ENCODE results near the gene ANOS1.
A peak's percentile ranks its signal among the peaks of the same experiment; 100 is the strongest.

The ANOS1 gene

GRCh38 chrX:8683687-8684086 is 48.2 kb downstream of the ANOS1 start:
- H3K27ac Mint-ChIP-seq = peak overlapping the region; percentile 81
- peaks cover 20% of the 10 kb centered on the region for H3K36me3 Mint-ChIP-seq (ENCODE audit: low read depth)
- H3K4me3 Mint-ChIP-seq = peak overlapping the region; percentile 58
- DNase-seq = no peak
- TF ChIP-seq CTCF (IDR thresholded peaks at IDR 0.05) = no peak
- peaks cover 7% of the 10 kb centered on the region for H3K27me3 Mint-ChIP-seq (ENCODE audit: low read depth, poor library complexity)
- H3K4me1 Mint-ChIP-seq = peaks cover 68% of the 10 kb centered on the region
- H3K9me3 Mint-ChIP-seq = peaks cover 18% of the 10 kb centered on the region

GRCh38 chrX:8679550-8679949 is 52.4 kb downstream of the ANOS1 start:
- peaks cover 5% of the 10 kb centered on the region for H3K27me3 Mint-ChIP-seq (ENCODE audit: low read depth, poor library complexity)
- no peak overlapping the region for H3K4me3 Mint-ChIP-seq
- DNase-seq = no peak
- peaks cover 54% of the 10 kb centered on the region for H3K4me1 Mint-ChIP-seq
- no peak for TF ChIP-seq CTCF (IDR thresholded peaks at IDR 0.05)
- H3K9me3 Mint-ChIP-seq = peaks cover 19% of the 10 kb centered on the region
- H3K36me3 Mint-ChIP-seq (ENCODE audit: low read depth) = peaks cover 20% of the 10 kb centered on the region
- H3K27ac Mint-ChIP-seq = peak overlapping the region; percentile 62

- Mint-ChIP-seq H3K27me3 (ENCODE audit: low read depth, poor library complexity) (no peaks in the 10 kb centered on the region), H3K9me3 (peaks cover 11% of the 10 kb centered on the region)
- no peak for TF ChIP-seq CTCF (IDR thresholded peaks at IDR 0.05)
Measured at GRCh38 chrX:8675006-8675630, 56.8 kb downstream of the ANOS1 start.

GRCh38 chrX:8673201-8673600 is 58.7 kb downstream of the ANOS1 start:
- TF ChIP-seq CTCF (IDR thresholded peaks at IDR 0.05) = no peak
- H3K36me3 Mint-ChIP-seq (ENCODE audit: low read depth) = no peaks in the 10 kb centered on the region
- DNase-seq = no peak
- no peak overlapping the region for H3K4me3 Mint-ChIP-seq
- no peaks in the 10 kb centered on the region for H3K9me3 Mint-ChIP-seq
- no peak overlapping the region for H3K27ac Mint-ChIP-seq
- H3K4me1 Mint-ChIP-seq = peaks cover 67% of the 10 kb centered on the region
- H3K27me3 Mint-ChIP-seq (ENCODE audit: low read depth, poor library complexity) = no peaks in the 10 kb centered on the region

More at GRCh38 chrX:8675006-8675630, 56.8 kb downstream of the ANOS1 start:
- peaks cover 7% of the 10 kb centered on the region for H3K36me3 Mint-ChIP-seq (ENCODE audit: low read depth)
- H3K4me1 Mint-ChIP-seq = peaks cover 60% of the 10 kb centered on the region
- no peak overlapping the region for H3K4me3 Mint-ChIP-seq
- DNase-seq = no peak
- no peak overlapping the region for H3K27ac Mint-ChIP-seq

GRCh38 chrX:8672176-8672575 is 59.8 kb downstream of the ANOS1 start:
- no peak for DNase-seq
- Mint-ChIP-seq H3K4me3 (no peak overlapping the region), H3K27me3 (ENCODE audit: low read depth, poor library complexity) (no peaks in the 10 kb centered on the region), H3K27ac (peak overlapping the region; percentile 13), H3K36me3 (ENCODE audit: low read depth) (no peaks in the 10 kb centered on the region), H3K9me3 (no peaks in the 10 kb centered on the region), H3K4me1 (peaks cover 62% of the 10 kb centered on the region)
- peak; percentile 3 for TF ChIP-seq CTCF (IDR thresholded peaks at IDR 0.05)

- Mint-ChIP-seq H3K4me3 (peak overlapping the region; percentile 64), H3K27ac (peak overlapping the region; percentile 22), H3K9me3 (no peaks in the 10 kb centered on the region), H3K27me3 (ENCODE audit: low read depth, poor library complexity) (no peaks in the 10 kb centered on the region), H3K36me3 (ENCODE audit: low read depth) (no peaks in the 10 kb centered on the region), H3K4me1 (peaks cover 46% of the 10 kb centered on the region)
- DNase-seq = peak; percentile 24
- no peak for TF ChIP-seq CTCF (IDR thresholded peaks at IDR 0.05)
Measured at GRCh38 chrX:8668813-8669212, 63.1 kb downstream of the ANOS1 start.
